ENCODE data around the gene KIRREL3. TPM values are rescaled to one million over a fixed set of nuclear protein-coding genes. Genes with fewer than 3 reads are reported as not detected.

Gene KIRREL3
- total RNA-seq, 5 donors from 2014 or later (not counting 1 experiment from before 2014, with no cell fraction given): not detected

- Mint-ChIP-seq H3K4me1 (no peaks in the 10 kb centered on the region), H3K27ac (no peak overlapping the region), H3K4me3 (no peak overlapping the region), H3K9me3 (no peaks in the 10 kb centered on the region), H3K36me3 (no peaks in the 10 kb centered on the region), H3K27me3 (peaks cover 11 to 27% of the 10 kb centered on the region in 2 donors)
- ChIA-PET POLR2A (no interaction called here), CTCF (no interaction called here)
- no peak for ATAC-seq (replicated peaks in 1 of 4)
- Histone ChIP-seq H3K4me1 (ENCODE audit: control insufficient read depth in 1 of 2, extremely low read depth in 1 of 2, insufficient read depth in 2 of 2, low read length in 2 of 2) (no peaks in the 10 kb centered on the region), H3K4me3 (ENCODE audit: control insufficient read depth in 1 of 2, extremely low read depth in 1 of 2, low read length in 1 of 2) (no peak overlapping the region), H3K36me3 (ENCODE audit: control insufficient read depth in 2 of 2, extremely low read depth in 1 of 2, insufficient read depth in 1 of 2, low read length in 1 of 2) (no peaks in the 10 kb centered on the region), H3K27me3 (replicated peaks in 1 of 2; ENCODE audit: control insufficient read depth in 2 of 2, extremely low read depth in 1 of 2, insufficient read depth in 2 of 2, low read length in 1 of 2) (peaks cover 2 to 6% of the 10 kb centered on the region in 2 experiments), H3K9me3 (no peaks in the 10 kb centered on the region), H3K27ac (ENCODE audit: low read length) (no peak overlapping the region)
- no peak for DNase-seq
- WGBS (ENCODE audit: insufficient coverage): no CpG with 5 or more reads among the region's 3 CpGs
Observed at GRCh38 chr11:126639692-126640091, 360.9 kb downstream of the KIRREL3 start.

DNA sequence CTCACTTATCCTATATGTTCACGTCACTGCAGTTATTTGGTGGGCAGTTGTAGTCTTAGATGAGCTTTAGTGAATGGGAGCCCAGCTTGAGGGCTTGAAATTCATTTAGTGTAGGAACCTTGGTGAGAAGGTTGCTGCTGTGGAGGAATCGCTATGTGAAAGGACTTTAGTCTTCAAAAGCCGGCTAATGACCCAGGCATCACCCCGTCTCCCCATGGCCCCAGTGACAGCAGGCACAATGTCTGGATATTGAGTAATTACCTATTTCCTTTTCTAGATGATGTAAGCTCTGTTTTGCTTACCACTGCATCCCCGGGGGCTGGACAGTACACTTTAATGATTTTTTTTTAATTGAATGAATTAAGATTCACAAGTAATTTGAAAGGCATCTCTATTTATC, 361.9 kb downstream of the KIRREL3 start:
- Mint-ChIP-seq H3K27me3 (peaks cover 11 to 29% of the 10 kb centered on the region in 2 donors), H3K4me1 (no peaks in the 10 kb centered on the region), H3K9me3 (no peaks in the 10 kb centered on the region), H3K36me3 (no peaks in the 10 kb centered on the region), H3K27ac (no peak overlapping the region), H3K4me3 (no peak overlapping the region)
- WGBS (ENCODE audit: insufficient coverage): no CpG with 5 or more reads among the region's 5 CpGs
- H3K4me3 ChIP-seq (ENCODE audit: control insufficient read depth in 1 of 2, extremely low read depth in 1 of 2, low read length in 1 of 2): no peak overlapping the region
- no peaks in the 10 kb centered on the region for H3K36me3 ChIP-seq (ENCODE audit: control insufficient read depth in 2 of 2, extremely low read depth in 1 of 2, insufficient read depth in 1 of 2, low read length in 1 of 2)
- DNase-seq: no peak
- H3K27me3 ChIP-seq (replicated peaks in 1 of 2; ENCODE audit: control insufficient read depth in 2 of 2, extremely low read depth in 1 of 2, insufficient read depth in 2 of 2, low read length in 1 of 2): peaks cover 2 to 6% of the 10 kb centered on the region in 2 experiments
- ATAC-seq (replicated peaks in 1 of 4): no peak
- H3K27ac ChIP-seq (ENCODE audit: low read length): no peak overlapping the region
- ChIA-PET POLR2A (no interaction called here), CTCF (no interaction called here)
- no peaks in the 10 kb centered on the region for H3K9me3 ChIP-seq
- no peaks in the 10 kb centered on the region for H3K4me1 ChIP-seq (ENCODE audit: control insufficient read depth in 1 of 2, extremely low read depth in 1 of 2, insufficient read depth in 2 of 2, low read length in 2 of 2)

- WGBS (ENCODE audit: insufficient coverage): 100% methylated on average over 1 of the region's 2 CpGs
- CTCF ChIA-PET: no interaction called here
- DNase-seq: no peak
Observed at GRCh38 chr11:126637795-126638175, 362.8 kb downstream of the KIRREL3 start.

DNA sequence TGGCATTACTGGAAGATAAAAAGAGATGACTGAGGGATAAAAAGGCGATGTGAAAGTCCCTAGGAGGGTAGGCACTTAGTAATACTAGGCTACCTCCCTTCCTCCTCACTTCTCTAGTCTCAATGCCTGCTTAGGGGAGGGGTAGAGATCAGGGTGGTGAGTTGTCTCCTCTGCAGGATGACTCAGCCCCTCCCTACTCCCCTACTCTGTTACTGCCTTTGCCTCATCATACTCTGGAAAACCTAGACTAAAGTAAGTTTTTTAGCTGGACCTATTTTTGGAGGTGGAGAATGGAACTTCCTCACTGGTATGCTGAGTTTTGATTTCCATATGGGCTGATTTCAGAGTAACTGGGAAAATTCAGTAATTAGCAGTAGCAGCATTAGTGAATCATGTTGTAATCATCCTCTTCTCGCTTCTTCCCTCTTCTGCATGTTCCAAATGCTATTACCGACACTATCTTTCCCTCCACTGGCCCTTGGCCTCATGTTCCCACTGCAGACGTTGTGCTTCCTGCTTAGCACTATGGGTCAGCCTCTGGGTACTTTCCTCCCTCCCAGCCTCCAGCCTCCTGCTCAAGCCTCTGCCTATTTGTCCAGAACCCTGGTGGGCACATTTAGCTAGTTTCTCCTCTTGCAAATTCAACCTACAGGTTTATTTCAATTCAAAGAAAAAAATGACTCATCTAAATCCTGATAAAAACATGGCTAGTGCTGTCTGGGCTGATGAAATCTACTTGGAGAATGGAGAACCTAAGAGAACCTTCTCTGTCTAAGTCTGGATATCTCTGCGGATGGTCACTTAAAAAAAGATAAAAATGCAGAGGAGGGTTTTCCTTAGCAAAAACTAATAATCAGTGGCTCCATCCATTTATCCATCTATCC, 363.4 kb downstream of the KIRREL3 start:
- no peaks in the 10 kb centered on the region for H3K4me1 Mint-ChIP-seq
- DNase-seq (no peak), ATAC-seq (replicated peaks in 1 of 4) (no peak)
- Histone ChIP-seq H3K27ac (ENCODE audit: low read length) (no peak overlapping the region), H3K4me1 (ENCODE audit: control insufficient read depth in 1 of 2, extremely low read depth in 1 of 2, insufficient read depth in 2 of 2, low read length in 2 of 2) (no peaks in the 10 kb centered on the region), H3K9me3 (no peaks in the 10 kb centered on the region), H3K27me3 (replicated peaks in 1 of 2; ENCODE audit: control insufficient read depth in 2 of 2, extremely low read depth in 1 of 2, insufficient read depth in 2 of 2, low read length in 1 of 2) (peaks cover 0 to 6% of the 10 kb centered on the region in 2 experiments), H3K36me3 (ENCODE audit: control insufficient read depth in 2 of 2, extremely low read depth in 1 of 2, insufficient read depth in 1 of 2, low read length in 1 of 2) (no peaks in the 10 kb centered on the region), H3K4me3 (ENCODE audit: control insufficient read depth in 1 of 2, extremely low read depth in 1 of 2, low read length in 1 of 2) (no peak overlapping the region)
- no peaks in the 10 kb centered on the region for H3K36me3 Mint-ChIP-seq
- H3K4me3 Mint-ChIP-seq: no peak overlapping the region
- ChIA-PET CTCF (no interaction called here), POLR2A (no interaction called here)
- no peaks in the 10 kb centered on the region for H3K9me3 Mint-ChIP-seq
- 47% methylated on average over 3 of the region's 5 CpGs for WGBS (ENCODE audit: insufficient coverage)
- no peak overlapping the region for H3K27ac Mint-ChIP-seq
- peaks cover 11 to 32% of the 10 kb centered on the region in 2 donors for H3K27me3 Mint-ChIP-seq

More at GRCh38 chr11:126637795-126638175, 362.8 kb downstream of the KIRREL3 start:
- Histone ChIP-seq H3K4me3 (ENCODE audit: control insufficient read depth in 1 of 2, extremely low read depth in 1 of 2, low read length in 1 of 2) (no peak overlapping the region), H3K9me3 (no peaks in the 10 kb centered on the region), H3K4me1 (ENCODE audit: control insufficient read depth in 1 of 2, extremely low read depth in 1 of 2, insufficient read depth in 2 of 2, low read length in 2 of 2) (no peaks in the 10 kb centered on the region), H3K27me3 (replicated peaks in 1 of 2; ENCODE audit: control insufficient read depth in 2 of 2, extremely low read depth in 1 of 2, insufficient read depth in 2 of 2, low read length in 1 of 2) (peaks cover under 1 to 6% of the 10 kb centered on the region in 2 experiments), H3K27ac (ENCODE audit: low read length) (no peak overlapping the region), H3K36me3 (ENCODE audit: control insufficient read depth in 2 of 2, extremely low read depth in 1 of 2, insufficient read depth in 1 of 2, low read length in 1 of 2) (no peaks in the 10 kb centered on the region)
- no peak overlapping the region for H3K4me3 Mint-ChIP-seq
- H3K27ac Mint-ChIP-seq: no peak overlapping the region
- H3K4me1 Mint-ChIP-seq: no peaks in the 10 kb centered on the region
- POLR2A ChIA-PET: no interaction called here
- no peak for ATAC-seq (replicated peaks in 1 of 4)
- no peaks in the 10 kb centered on the region for H3K9me3 Mint-ChIP-seq
- H3K27me3 Mint-ChIP-seq: peaks cover 11 to 32% of the 10 kb centered on the region in 2 donors
- H3K36me3 Mint-ChIP-seq: no peaks in the 10 kb centered on the region

DNA sequence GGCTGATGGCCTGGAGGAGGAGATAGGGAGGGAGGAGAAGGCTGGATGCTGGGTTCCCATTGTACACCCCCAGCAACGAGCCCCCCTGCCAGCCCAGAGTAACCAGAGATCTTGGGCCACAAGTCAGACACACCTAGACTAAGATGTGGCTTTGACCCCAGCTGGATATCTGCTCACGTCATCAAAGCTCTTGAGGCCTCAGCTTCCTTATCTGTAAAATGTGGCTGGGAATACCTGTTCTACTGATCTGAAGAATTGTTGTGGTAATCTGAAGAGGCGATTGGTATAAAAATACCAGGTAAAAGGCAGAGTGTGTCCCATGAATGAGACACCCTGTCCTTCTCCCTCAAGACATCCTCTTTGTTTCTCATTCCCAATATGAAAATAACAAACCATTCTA, 365.1 kb downstream of the KIRREL3 start:
- no peak overlapping the region for H3K27ac ChIP-seq (ENCODE audit: low read length)
- no peak overlapping the region for H3K4me3 ChIP-seq (ENCODE audit: control insufficient read depth in 1 of 2, extremely low read depth in 1 of 2, low read length in 1 of 2)
- Mint-ChIP-seq H3K27ac (no peak overlapping the region), H3K4me1 (no peaks in the 10 kb centered on the region), H3K36me3 (no peaks in the 10 kb centered on the region), H3K4me3 (no peak overlapping the region), H3K9me3 (no peaks in the 10 kb centered on the region), H3K27me3 (peaks cover 8 to 32% of the 10 kb centered on the region in 2 donors)
- POLR2A ChIA-PET: no interaction called here
- peaks cover 0 to 6% of the 10 kb centered on the region in 2 experiments for H3K27me3 ChIP-seq (replicated peaks in 1 of 2; ENCODE audit: control insufficient read depth in 2 of 2, extremely low read depth in 1 of 2, insufficient read depth in 2 of 2, low read length in 1 of 2)
- CTCF ChIA-PET: no interaction called here
- no peaks in the 10 kb centered on the region for H3K36me3 ChIP-seq (ENCODE audit: control insufficient read depth in 2 of 2, extremely low read depth in 1 of 2, insufficient read depth in 1 of 2, low read length in 1 of 2)
- no CpG with 5 or more reads among the region's 3 CpGs for WGBS (ENCODE audit: insufficient coverage)
- DNase-seq (no peak), ATAC-seq (replicated peaks in 1 of 4) (no peak)
- H3K4me1 ChIP-seq (ENCODE audit: control insufficient read depth in 1 of 2, extremely low read depth in 1 of 2, insufficient read depth in 2 of 2, low read length in 2 of 2): no peaks in the 10 kb centered on the region
- no peaks in the 10 kb centered on the region for H3K9me3 ChIP-seq

DNA sequence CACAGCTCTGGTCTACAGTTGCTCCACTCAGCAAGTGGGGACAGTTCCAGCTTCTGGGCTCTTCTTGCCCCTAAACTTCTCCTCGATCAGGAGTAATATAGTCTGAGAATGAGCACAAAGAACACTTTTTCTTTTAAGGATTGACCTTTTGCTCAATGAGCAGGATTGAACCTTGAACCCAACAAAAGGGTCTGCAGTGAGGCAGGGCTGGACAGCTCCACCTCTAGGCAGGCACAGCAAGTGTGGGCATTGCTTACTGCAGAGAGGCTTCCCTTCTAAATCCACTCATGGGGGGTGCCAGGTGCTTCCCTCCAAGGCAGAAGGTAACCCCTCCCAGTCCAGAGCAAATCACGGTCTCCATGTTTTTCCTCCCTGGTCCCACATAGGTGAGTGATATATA, 365.6 kb downstream of the KIRREL3 start:
- H3K36me3 ChIP-seq (ENCODE audit: control insufficient read depth in 2 of 2, extremely low read depth in 1 of 2, insufficient read depth in 1 of 2, low read length in 1 of 2): no peaks in the 10 kb centered on the region
- Mint-ChIP-seq H3K27me3 (peaks cover 8 to 32% of the 10 kb centered on the region in 2 donors), H3K4me1 (no peaks in the 10 kb centered on the region), H3K9me3 (no peaks in the 10 kb centered on the region), H3K4me3 (no peak overlapping the region), H3K36me3 (no peaks in the 10 kb centered on the region), H3K27ac (no peak overlapping the region)
- no peak overlapping the region for H3K27ac ChIP-seq (ENCODE audit: low read length)
- H3K9me3 ChIP-seq: no peaks in the 10 kb centered on the region
- no peak overlapping the region for H3K4me3 ChIP-seq (ENCODE audit: control insufficient read depth in 1 of 2, extremely low read depth in 1 of 2, low read length in 1 of 2)
- ATAC-seq (replicated peaks in 1 of 4): no peak
- WGBS (ENCODE audit: insufficient coverage): no CpG with 5 or more reads among the region's 2 CpGs
- no peaks in the 10 kb centered on the region for H3K4me1 ChIP-seq (ENCODE audit: control insufficient read depth in 1 of 2, extremely low read depth in 1 of 2, insufficient read depth in 2 of 2, low read length in 2 of 2)
- CTCF ChIA-PET: no interaction called here
- peaks cover 0 to 6% of the 10 kb centered on the region in 2 experiments for H3K27me3 ChIP-seq (replicated peaks in 1 of 2; ENCODE audit: control insufficient read depth in 2 of 2, extremely low read depth in 1 of 2, insufficient read depth in 2 of 2, low read length in 1 of 2)
- no peak for DNase-seq
- POLR2A ChIA-PET: no interaction called here
